K562 (cell line): ENCODE results near the gene BCO2. TPM values are rescaled to one million over a fixed set of nuclear protein-coding genes. Genes with fewer than 3 reads are reported as not detected.

Experiments used
- ATF1 ChIP-seq, 2 experiments: fragments of 450-650 bp in 1 of 2; IDR thresholded peaks; 2 replicates each; pipeline ENCODE4 v1.6.1; 2016; ENCODE audit warnings: missing compliant biosample characterization in 1 of 2, missing genetic modification characterization in 1 of 2
- BMI1 ChIP-seq: fragments of 150-350 bp; IDR thresholded peaks from 2 replicates; pipeline ENCODE4 v1.6.1; 2014; ENCODE audit warnings: low read length
- CC2D1A ChIP-seq: fragments of 450-650 bp; IDR thresholded peaks from 2 replicates; pipeline ENCODE4 v1.6.1; 2017; ENCODE audit warnings: mild to moderate bottlenecking
- CSDE1 ChIP-seq, 2 experiments: fragments of 450-650 bp; IDR thresholded peaks; 2 replicates each; pipeline ENCODE4 v1.6.1; 2016; ENCODE audit warnings: mild to moderate bottlenecking in 1 of 2
- DPF2 ChIP-seq: fragments of 450-650 bp; IDR thresholded peaks from 2 replicates; pipeline ENCODE4 v1.6.1; 2016
- ESRRA ChIP-seq: fragments of 450-650 bp; IDR thresholded peaks from 2 replicates; pipeline ENCODE4 v1.6.1; 2014; ENCODE audit warnings: low read depth, mild to moderate bottlenecking, moderate library complexity, borderline replicate concordance
- FOXJ2 ChIP-seq: fragments of 200-800 bp; sonication (Bioruptor generic); IDR thresholded peaks from 2 replicates; pipeline ENCODE4 v1.6.1; 2016; ENCODE audit warnings: missing genetic modification characterization, missing compliant biosample characterization
- FOXJ3 ChIP-seq: sonication (generic); formaldehyde crosslinking; IDR thresholded peaks from 2 replicates; pipeline ENCODE4 v1.4.0; 2020; ENCODE audit warnings: mild to moderate bottlenecking, missing genetic modification reagents
- KLF16 ChIP-seq: IDR thresholded peaks from 2 replicates; pipeline ENCODE4 v1.6.1; 2016; ENCODE audit warnings: antibody characterized with exemption
- MEF2A ChIP-seq: IDR thresholded peaks from 2 replicates; pipeline ENCODE4 v1.6.1; 2011; ENCODE audit warnings: low read depth, mild to moderate bottlenecking, low read length, moderate library complexity; ENCODE audit not compliant: control insufficient read depth
- MXD1 ChIP-seq: fragments of 250-450 bp; sonication (Bioruptor Pico); IDR thresholded peaks from 2 replicates; pipeline ENCODE4 v1.8.0; 2021; ENCODE audit warnings: borderline replicate concordance, mild to moderate bottlenecking, moderate library complexity; ENCODE audit not compliant: poor library complexity, severe bottlenecking
- NBN ChIP-seq: fragments of 450-650 bp; IDR thresholded peaks from 2 replicates; pipeline ENCODE4 v1.6.1; 2016; ENCODE audit warnings: low read depth, mild to moderate bottlenecking
- PBX2 ChIP-seq, 2 experiments: IDR thresholded peaks in 1 of 2; conservative IDR thresholded peaks in 1 of 2; 2 replicates each; pipeline ENCODE4 v1.6.1; 2016; ENCODE audit warnings: low read depth in 2 of 2, mild to moderate bottlenecking in 1 of 2, missing compliant biosample characterization in 1 of 2, missing genetic modification characterization in 1 of 2, moderate library complexity in 1 of 2
- PCBP2 ChIP-seq: fragments of 200-400 bp; formaldehyde crosslinking; IDR thresholded peaks from 2 replicates; pipeline ENCODE4 v1.6.1; 2018; ENCODE audit warnings: low read length, low read depth, mild to moderate bottlenecking, moderate library complexity; ENCODE audit not compliant: poor library complexity, severe bottlenecking
- RAD21 ChIP-seq, 2 experiments: fragments of 250-450 bp in 1 of 2; fragments of 450-650 bp in 1 of 2; sonication (Bioruptor Pico) in 1 of 2; formaldehyde crosslinking in 1 of 2; IDR thresholded peaks in 1 of 2; conservative IDR thresholded peaks in 1 of 2; 2 replicates each; pipeline versions ENCODE4 v1.4.0 to v1.8.0; 2020 to 2022; ENCODE audit warnings: mild to moderate bottlenecking in 2 of 2, moderate library complexity in 1 of 2
- SMC3 ChIP-seq: conservative IDR thresholded peaks from 2 replicates; pipeline ENCODE4 v1.6.1; 2011; ENCODE audit warnings: low read depth, low read length, improper control_type of control experiment; ENCODE audit not compliant: insufficient read depth
- TEAD4 ChIP-seq, 2 experiments: sonication (generic) in 1 of 2; formaldehyde crosslinking in 1 of 2; IDR thresholded peaks; 2 replicates each; pipeline versions ENCODE4 v1.6.1 to v1.8.0; 2012 to 2022; ENCODE audit warnings: borderline replicate concordance in 1 of 2, inconsistent platforms in 1 of 2, low read length in 1 of 2, mild to moderate bottlenecking in 1 of 2, missing genetic modification reagents in 1 of 2
- ZC3H8 ChIP-seq: fragments of 450-650 bp; IDR thresholded peaks from 2 replicates; pipeline ENCODE4 v1.6.1; 2017
- ZNF384 ChIP-seq: IDR thresholded peaks from 2 replicates; pipeline ENCODE4 v1.6.1; 2012; ENCODE audit warnings: low read depth, low read length, improper control_type of control experiment
- polyA plus RNA-seq, 8 experiments: library from polyadenylated mRNA; depleted of rRNA in 4 of 8; stranded (reverse) in 5 of 8; unstranded in 3 of 8; fragments of >200 nt; fragmentation: Nextera tagmentation in 2 of 8; fragmentation: Illumina TruSeq in 1 of 8; extraction: Ambion mirVana in 2 of 8; extraction: Trizol in 1 of 8; gene quantifications; 2 replicates each; pipeline versions ENCODE4 v1.2.1 to v1.2.3, GENCODE V29; 2011 to 2014; ENCODE audit warnings: inconsistent platforms in 1 of 8, missing spikeins in 1 of 8
- total RNA-seq, 7 experiments: library from RNA; depleted of rRNA in 6 of 7; stranded (reverse); fragments of >200 nt in 6 of 7; fragmentation: Illumina TruSeq in 2 of 7; extraction: Trizol in 2 of 7; gene quantifications; 2 replicates each; pipeline versions ENCODE4 v1.2.1 to v1.2.3, GENCODE V29; 2011 to 2021; ENCODE audit warnings: low replicate concordance in 1 of 7

Gene BCO2
- total and polyA plus RNA-seq, 9 of the 15 experiments (the other 6 are each of a cell fraction or from before 2014, with no cell fraction given): 0.21 to 1.0 (median 0.47) TPM; not detected in 1

- TF ChIP-seq PCBP2 (no peak), DPF2 (0 out of 2 replicates have a peak, but pooled peaks have one; percentile 23), FOXJ2 (tag) (peak; percentile 91), ATF1 (CRISPR knock-in tag; IDR thresholded peaks at IDR 0.05) (no peak), ATF1 (tag; IDR thresholded peaks at IDR 0.05) (peak; percentile 61), FOXJ3 (CRISPR knock-in tag) (peak; percentile 70), MXD1 (CRISPR knock-in tag) (no peak), RAD21 (CRISPR knock-in tag; conservative IDR thresholded peaks at IDR 0.05 in 1 of 2, IDR thresholded peaks at IDR 0.05 in 1 of 2) (peak; percentile 55 to 81), ZC3H8 (0 out of 2 replicates have a peak, but pooled peaks have one; percentile 35), ZNF384 (0 out of 2 replicates have a peak, but pooled peaks have one; percentile 27), CC2D1A (peak; percentile 51; the same call in 1 of the 2 replicates), KLF16 (peak; percentile 58; the same call in 1 of the 2 replicates), PBX2 (CRISPR knock-in tag; IDR thresholded peaks at IDR 0.05; ENCODE audit: low read depth) (no peak), PBX2 (tag; conservative IDR thresholded peaks at IDR 0.05; ENCODE audit: low read depth) (peak; percentile 36), TEAD4 (IDR thresholded peaks at IDR 0.05; ENCODE audit: low read length) (peak; percentile 8; the same call in 1 of the 2 replicates), TEAD4 (CRISPR knock-in tag; IDR thresholded peaks at IDR 0.05; ENCODE audit: borderline replicate concordance) (no peak), BMI1 (peak; percentile 74), SMC3 (peak; percentile 33; the same call in 1 of the 2 replicates), NBN (0 out of 2 replicates have a peak, but pooled peaks have one; percentile 37), ESRRA (0 out of 2 replicates have a peak, but pooled peaks have one; percentile 36), CSDE1 (IDR thresholded peaks at IDR 0.05) (peak in 1 of 2 experiments; percentile 56; a peak in 1 of 4 replicates), MEF2A (0 out of 2 replicates have a peak, but pooled peaks have one; percentile 23)
Observed at GRCh38 chr11:112174789-112175598, at the start of gene BCO2 (continued).
